Spleen (tissue), 7 donors: ENCODE results near the gene SETBP1.

ENCODE experiments used
- POLR2A ChIP-seq, 3 donors: fragments of 450-650 bp; IDR thresholded peaks; one replicate each; pipeline ENCODE4 v1.5.1; 2017; ENCODE audit warnings: antibody characterized with exemption in 3 of 3, mild to moderate bottlenecking in 1 of 3
- TF ChIP-seq, protein P1 (sequence below), 11 experiments: fragments of 200-600 bp in 7 of 11; fragments of 450-650 bp in 4 of 11; sonication (generic) in 4 of 11; IDR thresholded peaks in 8 of 11; conservative IDR thresholded peaks in 3 of 11; 1 replicate in 7 of 11; 2 replicates in 4 of 11; pipeline versions ENCODE4 v1.4.0 to v1.8.0; 2016 to 2021; ENCODE audit warnings: antibody characterized with exemption in 11 of 11, inconsistent platforms in 4 of 11, mild to moderate bottlenecking in 1 of 11
- donor health status: DM: no; HTN: no; CAD: no; lungs with moderate emphysema.
- donor health status: DM: no; HTN: no; CAD: no.
- donor health status: DM: no; HTN: no; CAD: no.

DNA sequence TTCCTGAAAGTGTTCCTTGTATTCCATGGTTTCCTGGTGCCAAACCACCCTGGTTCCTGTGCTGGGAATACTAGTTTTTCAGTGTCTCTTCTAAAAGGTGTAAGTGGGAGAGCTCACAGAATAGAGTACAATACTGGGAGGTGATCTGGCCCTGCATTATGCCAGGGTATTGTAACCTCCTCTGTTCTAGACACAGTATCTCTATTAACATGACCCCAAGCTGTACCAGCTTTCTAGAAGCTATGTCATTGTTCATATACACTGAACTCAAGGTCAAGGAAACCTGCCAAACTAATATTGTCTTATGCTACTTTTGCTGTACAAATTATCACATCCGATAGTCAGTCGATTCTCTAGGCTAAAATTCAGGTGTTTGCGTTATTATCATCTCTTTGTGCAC, 32.7 kb downstream of the SETBP1 start:
- TF ChIP-seq, protein P1, sequence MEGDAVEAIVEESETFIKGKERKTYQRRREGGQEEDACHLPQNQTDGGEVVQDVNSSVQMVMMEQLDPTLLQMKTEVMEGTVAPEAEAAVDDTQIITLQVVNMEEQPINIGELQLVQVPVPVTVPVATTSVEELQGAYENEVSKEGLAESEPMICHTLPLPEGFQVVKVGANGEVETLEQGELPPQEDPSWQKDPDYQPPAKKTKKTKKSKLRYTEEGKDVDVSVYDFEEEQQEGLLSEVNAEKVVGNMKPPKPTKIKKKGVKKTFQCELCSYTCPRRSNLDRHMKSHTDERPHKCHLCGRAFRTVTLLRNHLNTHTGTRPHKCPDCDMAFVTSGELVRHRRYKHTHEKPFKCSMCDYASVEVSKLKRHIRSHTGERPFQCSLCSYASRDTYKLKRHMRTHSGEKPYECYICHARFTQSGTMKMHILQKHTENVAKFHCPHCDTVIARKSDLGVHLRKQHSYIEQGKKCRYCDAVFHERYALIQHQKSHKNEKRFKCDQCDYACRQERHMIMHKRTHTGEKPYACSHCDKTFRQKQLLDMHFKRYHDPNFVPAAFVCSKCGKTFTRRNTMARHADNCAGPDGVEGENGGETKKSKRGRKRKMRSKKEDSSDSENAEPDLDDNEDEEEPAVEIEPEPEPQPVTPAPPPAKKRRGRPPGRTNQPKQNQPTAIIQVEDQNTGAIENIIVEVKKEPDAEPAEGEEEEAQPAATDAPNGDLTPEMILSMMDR (IDR thresholded peaks at IDR 0.05 in 8 of 11, conservative IDR thresholded peaks at IDR 0.05 in 3 of 11), result no peak
- no peak for TF ChIP-seq POLR2A (IDR thresholded peaks at IDR 0.05)
